ENCODE data around the gene PNPLA5.
A peak's percentile ranks its signal among the peaks of the same experiment; 100 is the strongest.

Gene PNPLA5

GRCh38 chr22:43891360-43892182 lies at the start of gene PNPLA5:
Gene PNPLA5, minus strand, starts transcription at chr22:43892013. Its CDS starts 133 bp downstream, at chr22:43891880.
- no peak within 1 kb of the TSS for H3K4me3 Mint-ChIP-seq
- no peaks in the 10 kb centered on the region for H3K36me3 Mint-ChIP-seq (ENCODE audit: low read depth)
- TF ChIP-seq CTCF (IDR thresholded peaks at IDR 0.05; ENCODE audit: unreplicated experiment in 3 of 3) = no peak
- no peak within 1 kb of the TSS for H3K27ac Mint-ChIP-seq
- peaks cover 92% of the 10 kb centered on the region for H3K27me3 Mint-ChIP-seq (ENCODE audit: low read depth)
- H3K9me3 Mint-ChIP-seq = no peaks in the 10 kb centered on the region
- H3K4me1 Mint-ChIP-seq = no peaks in the 10 kb centered on the region

GRCh38 chr22:43941449-43941848 lies 49.6 kb upstream of the PNPLA5 start:
- peaks cover 8% of the 10 kb centered on the region for H3K9me3 Mint-ChIP-seq
- H3K4me3 Mint-ChIP-seq = no peak overlapping the region
- H3K27me3 Mint-ChIP-seq (ENCODE audit: low read depth) = no peaks in the 10 kb centered on the region
- TF ChIP-seq CTCF (IDR thresholded peaks at IDR 0.05; ENCODE audit: unreplicated experiment in 3 of 3) = no peak
- H3K36me3 Mint-ChIP-seq (ENCODE audit: low read depth) = peaks cover 66% of the 10 kb centered on the region
- H3K4me1 Mint-ChIP-seq = no peaks in the 10 kb centered on the region
- H3K27ac Mint-ChIP-seq = no peak overlapping the region

GRCh38 chr22:43931771-43932170 lies 40.0 kb upstream of the PNPLA5 start:
- Mint-ChIP-seq H3K9me3 (no peaks in the 10 kb centered on the region), H3K36me3 (ENCODE audit: low read depth) (peaks cover 27% of the 10 kb centered on the region), H3K27ac (no peak overlapping the region), H3K4me3 (no peak overlapping the region), H3K27me3 (ENCODE audit: low read depth) (no peaks in the 10 kb centered on the region), H3K4me1 (no peaks in the 10 kb centered on the region)
- TF ChIP-seq CTCF (IDR thresholded peaks at IDR 0.05; ENCODE audit: unreplicated experiment in 3 of 3) = no peak

- Mint-ChIP-seq H3K9me3 (no peaks in the 10 kb centered on the region), H3K4me1 (no peaks in the 10 kb centered on the region), H3K36me3 (ENCODE audit: low read depth) (peaks cover 19% of the 10 kb centered on the region), H3K27me3 (ENCODE audit: low read depth) (peaks cover 4% of the 10 kb centered on the region), H3K27ac (no peak overlapping the region), H3K4me3 (no peak overlapping the region)
- no peak for TF ChIP-seq CTCF (IDR thresholded peaks at IDR 0.05; ENCODE audit: unreplicated experiment in 3 of 3)
Observed at GRCh38 chr22:43928908-43929307, 37.1 kb upstream of the PNPLA5 start.

GRCh38 chr22:43928468-43928867 lies 36.7 kb upstream of the PNPLA5 start:
- no peaks in the 10 kb centered on the region for H3K9me3 Mint-ChIP-seq
- no peak overlapping the region for H3K27ac Mint-ChIP-seq
- peaks cover 16% of the 10 kb centered on the region for H3K36me3 Mint-ChIP-seq (ENCODE audit: low read depth)
- no peak for TF ChIP-seq CTCF (IDR thresholded peaks at IDR 0.05; ENCODE audit: unreplicated experiment in 3 of 3)
- H3K27me3 Mint-ChIP-seq (ENCODE audit: low read depth) = peaks cover 4% of the 10 kb centered on the region
- H3K4me3 Mint-ChIP-seq = no peak overlapping the region
- no peaks in the 10 kb centered on the region for H3K4me1 Mint-ChIP-seq

GRCh38 chr22:43926349-43926710 lies 34.5 kb upstream of the PNPLA5 start:
- Mint-ChIP-seq H3K36me3 (ENCODE audit: low read depth) (peaks cover 13% of the 10 kb centered on the region), H3K27ac (no peak overlapping the region), H3K27me3 (ENCODE audit: low read depth) (peaks cover 4% of the 10 kb centered on the region), H3K4me3 (peak overlapping the region; percentile 29 to 54 (median 31)), H3K4me1 (peaks cover 6% of the 10 kb centered on the region), H3K9me3 (no peaks in the 10 kb centered on the region)
- TF ChIP-seq CTCF (IDR thresholded peaks at IDR 0.05; ENCODE audit: unreplicated experiment in 3 of 3) = no peak

Measured in nephron (organoid).